ENCODE measurements around the gene RAB3GAP2. TPM values are rescaled to one million over a fixed set of nuclear protein-coding genes. Genes with fewer than 3 reads are reported as not detected.

The RAB3GAP2 gene
- 22.6 and 24.4 TPM in 2 replicates for total RNA-seq (2014; rRNA removed; shearing (Covaris generic))
- 14.5 and 15.8 TPM in 2 replicates for polyA plus RNA-seq (2016; fragmentation: Nextera tagmentation; extraction: Ambion mirVana)

GRCh38 chr1:220272047-220272840 lies at the start of gene RAB3GAP2:
TSS of gene RAB3GAP2 (minus strand) at chr1:220272453. CDS start at chr1:220272337, 116 bp downstream.
- TF ChIP-seq EZH2 (IDR thresholded peaks at IDR 0.05; ENCODE audit: insufficient read depth, poor library complexity, severe bottlenecking) (no peak), EZH2phosphoT487 (IDR thresholded peaks at IDR 0.05; ENCODE audit: insufficient read depth, low read depth) (no peak)
- Histone ChIP-seq H2AFZ (peak within 1 kb of the TSS; percentile 100), H3K27me3 (replicated peaks; ENCODE audit: insufficient read depth) (no peaks in the 10 kb centered on the region), H3K27ac (peak within 1 kb of the TSS; percentile 91), H3K4me2 (ENCODE audit: unreplicated experiment) (peak within 1 kb of the TSS; percentile 99), H3K36me3 (ENCODE audit: low read depth) (peaks cover 8% of the 10 kb centered on the region; the same call in 1 of the 2 replicates), H3K9ac (peak within 1 kb of the TSS; percentile 97), H3K9me3 (ENCODE audit: low read depth) (no peaks in the 10 kb centered on the region), H3F3A (ENCODE audit: insufficient read depth) (0 out of 2 replicates have a peak, but pooled peaks cover 5% of the 10 kb centered on the region), H3K4me1 (ENCODE audit: insufficient read depth) (peaks cover 30% of the 10 kb centered on the region), H3K4me3 (peak within 1 kb of the TSS; percentile 89), H3K9me2 (ENCODE audit: insufficient read depth) (no peaks in the 10 kb centered on the region), H4K20me1 (ENCODE audit: insufficient read depth) (no peaks in the 10 kb centered on the region; the same call in 1 of the 2 replicates), H3K79me2 (ENCODE audit: insufficient read depth) (peaks cover 49% of the 10 kb centered on the region)
- 0 to 1% methylated on average over 33 to 44 of the region's 49 CpGs for WGBS, 2 experiments (ENCODE audit: low coverage in 1 of 2, low lambda C conversion rate in 2 of 2, missing lambda C conversion rate in 2 of 2)
- peak; percentile 95 for DNase-seq
- in situ Hi-C loops (cut with MboI) = no loop called here

- Histone ChIP-seq H3K4me2 (ENCODE audit: unreplicated experiment) (no peak overlapping the region), H3K4me3 (no peak overlapping the region), H3K9ac (no peak overlapping the region), H3K27me3 (replicated peaks; ENCODE audit: insufficient read depth) (no peaks in the 10 kb centered on the region; the same call in 1 of the 2 replicates), H3K27ac (no peak overlapping the region), H2AFZ (no peak overlapping the region), H3K79me2 (ENCODE audit: insufficient read depth) (no peaks in the 10 kb centered on the region), H3K4me1 (ENCODE audit: insufficient read depth) (no peaks in the 10 kb centered on the region), H3K36me3 (ENCODE audit: low read depth) (no peaks in the 10 kb centered on the region), H4K20me1 (ENCODE audit: insufficient read depth) (no peaks in the 10 kb centered on the region), H3K9me3 (ENCODE audit: low read depth) (no peaks in the 10 kb centered on the region), H3F3A (ENCODE audit: insufficient read depth) (no peaks in the 10 kb centered on the region), H3K9me2 (ENCODE audit: insufficient read depth) (no peaks in the 10 kb centered on the region)
- no peak for DNase-seq
- TF ChIP-seq EZH2 (IDR thresholded peaks at IDR 0.05; ENCODE audit: insufficient read depth, poor library complexity, severe bottlenecking) = no peak
- no peak for TF ChIP-seq EZH2phosphoT487 (IDR thresholded peaks at IDR 0.05; ENCODE audit: insufficient read depth, low read depth)
- in situ Hi-C loops (cut with MboI) = no loop called here
- 43 to 45% methylated on average over 6 of the region's 6 CpGs for WGBS, 2 experiments (ENCODE audit: low coverage in 1 of 2, low lambda C conversion rate in 2 of 2, missing lambda C conversion rate in 2 of 2)
Measured at GRCh38 chr1:220321758-220322157, 49.5 kb upstream of the RAB3GAP2 start.

- H3K79me2 ChIP-seq (ENCODE audit: insufficient read depth) = no peaks in the 10 kb centered on the region
- no peaks in the 10 kb centered on the region for H3K9me2 ChIP-seq (ENCODE audit: insufficient read depth)
- H3K4me1 ChIP-seq (ENCODE audit: insufficient read depth) = no peaks in the 10 kb centered on the region
- in situ Hi-C loops (cut with MboI) = no loop called here
- no peaks in the 10 kb centered on the region for H4K20me1 ChIP-seq (ENCODE audit: insufficient read depth)
- no peak overlapping the region for H3K27ac ChIP-seq
- H3K27me3 ChIP-seq (replicated peaks; ENCODE audit: insufficient read depth) = peaks cover 3% of the 10 kb centered on the region; the same call in 1 of the 2 replicates
- no peaks in the 10 kb centered on the region for H3F3A ChIP-seq (ENCODE audit: insufficient read depth)
- no peak overlapping the region for H3K4me2 ChIP-seq (ENCODE audit: unreplicated experiment)
- no peak overlapping the region for H3K9ac ChIP-seq
- no peak for DNase-seq
- WGBS, 2 experiments (ENCODE audit: low coverage in 1 of 2, low lambda C conversion rate in 2 of 2, missing lambda C conversion rate in 2 of 2) = 40 to 50% methylated on average over 2 of the region's 2 CpGs
- no peak overlapping the region for H2AFZ ChIP-seq
- TF ChIP-seq EZH2 (IDR thresholded peaks at IDR 0.05; ENCODE audit: insufficient read depth, poor library complexity, severe bottlenecking) (no peak), EZH2phosphoT487 (IDR thresholded peaks at IDR 0.05; ENCODE audit: insufficient read depth, low read depth) (no peak)
- no peaks in the 10 kb centered on the region for H3K36me3 ChIP-seq (ENCODE audit: low read depth)
- no peaks in the 10 kb centered on the region for H3K9me3 ChIP-seq (ENCODE audit: low read depth)
- no peak overlapping the region for H3K4me3 ChIP-seq
Measured at GRCh38 chr1:220320709-220321108, 48.5 kb upstream of the RAB3GAP2 start.

GRCh38 chr1:220318673-220319072 lies 46.4 kb upstream of the RAB3GAP2 start:
- in situ Hi-C loops (cut with MboI) = no loop called here
- Histone ChIP-seq H3K4me1 (ENCODE audit: insufficient read depth) (no peaks in the 10 kb centered on the region), H3K9ac (no peak overlapping the region), H3K36me3 (ENCODE audit: low read depth) (no peaks in the 10 kb centered on the region), H2AFZ (no peak overlapping the region), H3K79me2 (ENCODE audit: insufficient read depth) (no peaks in the 10 kb centered on the region), H3K9me2 (ENCODE audit: insufficient read depth) (no peaks in the 10 kb centered on the region), H3K4me2 (ENCODE audit: unreplicated experiment) (no peak overlapping the region), H4K20me1 (ENCODE audit: insufficient read depth) (no peaks in the 10 kb centered on the region), H3K9me3 (ENCODE audit: low read depth) (no peaks in the 10 kb centered on the region), H3K27ac (no peak overlapping the region), H3K4me3 (no peak overlapping the region), H3K27me3 (replicated peaks; ENCODE audit: insufficient read depth) (peaks cover 3% of the 10 kb centered on the region; the same call in 1 of the 2 replicates), H3F3A (ENCODE audit: insufficient read depth) (no peaks in the 10 kb centered on the region)
- WGBS, 2 experiments (ENCODE audit: low coverage in 1 of 2, low lambda C conversion rate in 2 of 2, missing lambda C conversion rate in 2 of 2) = 4 to 16% methylated on average over 1 of the region's 1 CpG
- no peak for DNase-seq
- no peak for TF ChIP-seq EZH2 (IDR thresholded peaks at IDR 0.05; ENCODE audit: insufficient read depth, poor library complexity, severe bottlenecking)
- no peak for TF ChIP-seq EZH2phosphoT487 (IDR thresholded peaks at IDR 0.05; ENCODE audit: insufficient read depth, low read depth)

All from GM23248 (cell line).